Stimulated activated CD8-positive, alpha-beta memory T cell treated with anti-CD3 and anti-CD28 coated beads, Interleukin-15, amount 100 ng/mL, for 24 hours (primary cell): Measurements from ENCODE around the gene SLC25A30.
"Not testable (repeated sequence)": the region's sequence is repeated elsewhere in the genome, so short reads cannot be mapped to it uniquely, and the experiment has no call there.

Source experiments
- DNase-seq: peaks from one replicate; pipeline ENCODE4 v3.0.0-alpha.2; 2020; ENCODE audit warnings: low read depth

SLC25A30 gene

GRCh38 chr13:45391926-45392325 is 26.2 kb downstream of the SLC25A30 start:
- DNase-seq: no peak

- DNase-seq: not testable (repeated sequence)
These were observed 27.0 kb downstream of the SLC25A30 start for GRCh38 chr13:45391128-45391527.

- not testable (repeated sequence) for DNase-seq
These were observed 27.8 kb downstream of the SLC25A30 start for GRCh38 chr13:45390348-45390747.

- no peak for DNase-seq
These were observed 29.5 kb downstream of the SLC25A30 start for GRCh38 chr13:45388664-45389063.

- not testable (repeated sequence) for DNase-seq
These were observed 31.1 kb downstream of the SLC25A30 start for GRCh38 chr13:45386892-45387575.

GRCh38 chr13:45385907-45386553 is 32.1 kb downstream of the SLC25A30 start:
- no peak for DNase-seq

GRCh38 chr13:45385320-45385719 is 32.9 kb downstream of the SLC25A30 start:
- no peak for DNase-seq

GRCh38 chr13:45384474-45385174 is 33.5 kb downstream of the SLC25A30 start:
- no peak for DNase-seq

GRCh38 chr13:45382739-45383138 is 35.4 kb downstream of the SLC25A30 start:
- DNase-seq: not testable (repeated sequence)

GRCh38 chr13:45381196-45381595 is 37.0 kb downstream of the SLC25A30 start:
- no peak for DNase-seq

GRCh38 chr13:45380708-45381107 is 37.5 kb downstream of the SLC25A30 start:
- not testable (repeated sequence) for DNase-seq

- DNase-seq: not testable (repeated sequence)
These were observed 38.7 kb downstream of the SLC25A30 start for GRCh38 chr13:45379516-45379915.

- DNase-seq: not testable (repeated sequence)
These were observed 39.4 kb downstream of the SLC25A30 start for GRCh38 chr13:45378786-45379185.

GRCh38 chr13:45377314-45377713 is 40.9 kb downstream of the SLC25A30 start:
- DNase-seq: not testable (repeated sequence)

- not testable (repeated sequence) for DNase-seq
These were observed 41.5 kb downstream of the SLC25A30 start for GRCh38 chr13:45376651-45377050.

GRCh38 chr13:45374917-45375316 is 43.3 kb downstream of the SLC25A30 start:
- no peak for DNase-seq

- no peak for DNase-seq
These were observed 45.0 kb downstream of the SLC25A30 start for GRCh38 chr13:45373162-45373547.

- no peak for DNase-seq
These were observed 45.7 kb downstream of the SLC25A30 start for GRCh38 chr13:45372189-45373161.

- peak; percentile 26 for DNase-seq
These were observed 47.2 kb downstream of the SLC25A30 start for GRCh38 chr13:45370922-45371406.

GRCh38 chr13:45369116-45369515 is 49.1 kb downstream of the SLC25A30 start:
- DNase-seq: no peak

GRCh38 chr13:45368571-45368970 is 49.6 kb downstream of the SLC25A30 start:
- no peak for DNase-seq

GRCh38 chr13:45368005-45368404 is 50.2 kb downstream of the SLC25A30 start:
- DNase-seq: no peak
